GM06990 (cell line): ENCODE measurements around the gene SETDB1.

Experiments used
- DNase-seq: peaks from one replicate; pipeline ENCODE4 v3.0.0-alpha.2; 2011; ENCODE audit not compliant: insufficient read length; ENCODE audit errors: extremely low read depth
- H3K27me3 ChIP-seq: replicated peaks from 2 replicates; pipeline ENCODE4 v1.6.0; 2011; ENCODE audit warnings: low read length; ENCODE audit not compliant: control insufficient read depth, insufficient read depth
- H3K36me3 ChIP-seq: 2 replicates; pipeline ENCODE4 v1.5.1; 2011; ENCODE audit warnings: low read length; ENCODE audit not compliant: control insufficient read depth, insufficient read depth
- H3K4me3 ChIP-seq: replicated peaks from 2 replicates; pipeline ENCODE4 v1.5.1; 2011; ENCODE audit warnings: low read depth, mild to moderate bottlenecking, control low read depth, low read length
- CTCF ChIP-seq: IDR thresholded peaks from 2 replicates; pipeline ENCODE4 v1.5.1; 2011; ENCODE audit warnings: low read length, control low read depth, mild to moderate bottlenecking, inconsistent platforms; ENCODE audit not compliant: insufficient read depth, poor library complexity, severe bottlenecking

The SETDB1 gene

DNA sequence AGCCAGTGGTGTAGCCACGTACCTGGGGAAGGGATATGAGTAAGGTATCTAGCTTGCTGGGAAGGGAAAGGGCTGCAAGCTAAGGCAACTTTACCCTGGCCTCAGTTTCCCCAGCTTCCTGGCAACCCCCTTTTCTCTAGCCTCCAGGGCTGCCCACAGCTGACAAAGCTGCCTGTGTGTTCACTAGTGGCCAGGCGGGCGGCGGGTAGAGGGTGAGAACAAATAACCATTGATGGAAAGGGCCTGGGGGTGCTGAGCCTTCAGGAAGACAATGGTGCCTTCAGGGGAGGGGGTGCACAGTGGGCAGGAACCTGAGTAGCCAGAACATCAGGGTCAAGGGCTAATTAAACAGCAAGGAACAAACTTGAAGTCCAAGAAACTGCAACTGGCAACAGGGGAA, 42.3 kb downstream of the SETDB1 start:
- Histone ChIP-seq H3K4me3 (no peak overlapping the region), H3K27me3 (no peaks in the 10 kb centered on the region), H3K36me3 (peaks cover 33% of the 10 kb centered on the region)
- no peak for TF ChIP-seq CTCF
- no peak for DNase-seq

DNA sequence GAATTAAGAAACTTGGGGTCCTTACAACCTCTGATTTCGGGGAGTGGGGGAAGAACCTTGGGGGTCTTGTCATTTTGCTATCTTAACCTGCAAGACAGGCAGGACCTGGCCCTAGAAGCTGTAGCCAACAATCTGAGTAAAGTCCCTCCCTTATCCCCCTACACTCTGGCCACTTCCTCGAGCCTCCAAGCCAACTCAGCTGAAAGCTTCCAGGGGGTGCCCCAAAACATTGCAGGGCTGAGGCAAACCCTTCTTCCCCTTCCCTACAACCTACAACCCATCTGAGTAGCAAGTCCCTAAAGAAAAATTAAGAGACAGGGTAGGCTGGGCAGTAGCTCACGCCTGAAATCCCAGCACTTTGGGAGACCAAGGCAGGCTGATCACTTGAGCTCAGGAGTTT, 43.5 kb downstream of the SETDB1 start:
- TF ChIP-seq CTCF: no peak
- H3K27me3 ChIP-seq: no peaks in the 10 kb centered on the region
- peaks cover 26% of the 10 kb centered on the region for H3K36me3 ChIP-seq
- no peak for DNase-seq
- no peak overlapping the region for H3K4me3 ChIP-seq

GRCh38 chr1:150970808-150971582, 44.8 kb downstream of the SETDB1 start:
- peaks cover 20% of the 10 kb centered on the region for H3K36me3 ChIP-seq
- no peak for DNase-seq
- no peak overlapping the region for H3K4me3 ChIP-seq

GRCh38 chr1:150971583-150972416, 45.6 kb downstream of the SETDB1 start:
- no peaks in the 10 kb centered on the region for H3K27me3 ChIP-seq
- no peak for DNase-seq
- H3K36me3 ChIP-seq: peaks cover 12% of the 10 kb centered on the region
- no peak overlapping the region for H3K4me3 ChIP-seq
- peak; percentile 13 for TF ChIP-seq CTCF

More at GRCh38 chr1:150970808-150971582, 44.8 kb downstream of the SETDB1 start:
- no peaks in the 10 kb centered on the region for H3K27me3 ChIP-seq
- no peak for TF ChIP-seq CTCF

DNA sequence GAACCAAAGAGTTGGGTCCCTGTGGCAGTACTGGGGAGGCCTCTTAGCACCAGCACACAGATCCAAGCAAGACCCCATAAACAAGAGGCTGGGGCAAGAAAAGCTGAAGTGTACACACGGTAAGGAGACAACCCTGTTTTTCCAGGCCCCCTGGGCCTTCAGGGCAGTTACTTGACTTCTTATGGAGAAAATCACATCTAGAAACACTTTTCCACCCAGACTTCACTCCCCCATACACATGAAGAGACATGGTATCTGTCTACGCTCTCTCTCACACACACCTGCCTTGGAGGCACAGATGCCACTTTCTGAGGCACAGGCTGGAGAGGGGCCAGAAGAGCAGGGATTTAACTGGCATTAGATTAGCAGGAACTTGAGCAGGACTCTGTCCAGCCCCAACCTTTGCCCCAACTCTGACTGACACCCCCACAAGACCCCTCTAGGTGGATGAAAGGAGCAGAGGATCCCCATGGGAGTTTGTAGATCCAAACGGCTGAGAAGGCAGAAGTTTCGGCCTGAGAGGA, 46.3 kb downstream of the SETDB1 start:
- TF ChIP-seq CTCF: peak; percentile 0
- 0 out of 2 replicates have a peak overlapping the region, but pooled peaks have one; percentile 91 for H3K4me3 ChIP-seq
- peaks cover 6% of the 10 kb centered on the region for H3K36me3 ChIP-seq
- no peak for DNase-seq
- no peaks in the 10 kb centered on the region for H3K27me3 ChIP-seq
